Right lobe of liver (tissue), 6 donors: ENCODE data around the gene GNG14. TPM values are rescaled to one million over a fixed set of nuclear protein-coding genes. Genes with fewer than 3 reads are reported as not detected.
A peak's percentile ranks its signal among the peaks of the same experiment; 100 is the strongest.
"Not testable (repeated sequence)": the region's sequence is repeated elsewhere in the genome, so short reads cannot be mapped to it uniquely, and the experiment has no call there.

Experiments used
- ATAC-seq, 4 donors: fragments of 200-7000 bp; cut with Tn5 transposase; one replicate each; pipeline ENCODE4 v1.9.1; 2020; ENCODE audit warnings: mild to moderate bottlenecking in 4 of 4, moderate library complexity in 4 of 4
- DNase-seq, 3 donors: peaks; one replicate each; pipeline ENCODE4 v3.0.0-alpha.2; 2020
- H3K27ac ChIP-seq, 3 donors: fragments of 200-600 bp; one replicate each; pipeline ENCODE4 v1.8.0; 2022
- H3K27me3 ChIP-seq, 2 donors: fragments of 200-600 bp; one replicate each; pipeline ENCODE4 v1.8.0; 2022
- H3K36me3 ChIP-seq, 4 donors: fragments of 200-600 bp; sonication (generic) in 1 of 4; one replicate each; pipeline versions ENCODE4 v1.5.1 to v1.8.0; 2017 to 2022; ENCODE audit warnings: control low read depth in 1 of 4
- H3K4me1 ChIP-seq, 4 donors: fragments of 200-600 bp; sonication (generic) in 1 of 4; one replicate each; pipeline versions ENCODE4 v1.5.1 to v1.8.0; 2017 to 2022; ENCODE audit warnings: control low read depth in 1 of 4
- H3K4me3 ChIP-seq, 3 donors: fragments of 200-600 bp; one replicate each; pipeline ENCODE4 v1.8.0; 2022
- H3K9me3 ChIP-seq, 4 donors: fragments of 200-600 bp; sonication (generic) in 1 of 4; one replicate each; pipeline versions ENCODE4 v1.5.1 to v1.8.0; 2017 to 2022; ENCODE audit warnings: control low read depth in 1 of 4
- CTCF ChIP-seq, 4 donors: fragments of 200-600 bp in 3 of 4; fragments of 450-650 bp in 1 of 4; IDR thresholded peaks; one replicate each; pipeline versions ENCODE4 v1.5.1 to v1.8.0; 2016 to 2022; ENCODE audit warnings: antibody characterized with exemption in 4 of 4, mild to moderate bottlenecking in 2 of 4
- POLR2A ChIP-seq: fragments of 450-650 bp; IDR thresholded peaks from one replicate; pipeline ENCODE4 v1.6.1; 2017; ENCODE audit warnings: antibody characterized with exemption, mild to moderate bottlenecking
- WGBS: methylation state at CpG from one replicate; pipeline ENCODE4 v1.1.6; 2018; ENCODE audit warnings: low coverage, low lambda C conversion rate; ENCODE audit not compliant: insufficient coverage; ENCODE audit errors: missing lambda C conversion rate; 5-methylcytosine and 5-hydroxymethylcytosine counted together
- intact Hi-C, 2 donors: fragments of 100-400 bp; cut with DNase I; formaldehyde crosslinking; loops; one replicate each; pipeline versions ENCODE4 v1.11.2 to v1.14.1; 2022
- total RNA-seq, 6 experiments: library from RNA; depleted of rRNA in 2 of 6; stranded (reverse); fragments of >200 nt in 2 of 6; fragmentation: NEBNext Ultra II Directional in 3 of 6; extraction: Animal tissue kit (Norgen Biotek cat#: 25700) in 3 of 6; gene quantifications; one replicate each; pipeline versions ENCODE4 v1.1.0 to v1.2.4, GENCODE V29; 2016 to 2023
- donor health status: DM: no; HTN: yes; CAD: no.
- donor health status: DM: no; HTN: no; CAD: no.
- donor health status: DM: no; HTN: no; CAD: no.
- donor health status: DM: no; HTN: yes; CAD: no.
- donor health status: DM: no; HTN: yes; CAD: no.

Gene GNG14
- total RNA-seq, 6 experiments from 2014 or later: not detected

- ATAC-seq (no peak), DNase-seq (no peak)
- Histone ChIP-seq H3K27ac (no peak overlapping the region), H3K36me3 (peaks cover 13 to 75% (median 47%) of the 10 kb centered on the region in 4 donors), H3K27me3 (no peaks in the 10 kb centered on the region), H3K9me3 (no peaks in the 10 kb centered on the region), H3K4me3 (no peak overlapping the region), H3K4me1 (no peaks in the 10 kb centered on the region)
- 80% methylated on average over 7 of the region's 8 CpGs for WGBS
- intact Hi-C loops: loop anchor here in 1 of 2 donors (10.0 kb wide), 1 partner anchor 46 kb away; the partner anchor contains the start of gene BEST2
- TF ChIP-seq CTCF (IDR thresholded peaks at IDR 0.05): no peak
- no peak for TF ChIP-seq POLR2A
Observed at GRCh38 chr19:12708641-12709040, 20.8 kb downstream of the GNG14 start.

DNA sequence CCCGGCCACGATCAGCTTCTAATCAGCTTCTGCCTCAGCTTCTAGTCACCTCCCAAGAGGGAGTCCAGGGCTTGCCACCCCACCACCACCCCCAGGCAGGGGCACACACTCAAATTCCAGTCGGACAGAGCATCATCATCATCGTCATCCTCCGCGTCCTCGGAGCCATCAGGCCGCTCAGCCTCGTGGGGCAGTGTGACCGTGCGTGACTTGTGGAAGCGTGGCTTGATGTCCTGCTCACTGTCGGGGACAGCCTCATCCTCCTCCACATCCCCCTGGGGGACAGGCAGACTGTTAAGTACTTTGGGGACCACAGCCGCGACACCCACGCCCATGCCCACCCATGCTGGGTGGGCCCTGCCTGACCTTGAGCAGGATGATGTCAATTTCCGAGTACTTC, 23.4 kb downstream of the GNG14 start:
- intact Hi-C loops: no loop called here
- no peak for ATAC-seq
- DNase-seq: no peak

DNA sequence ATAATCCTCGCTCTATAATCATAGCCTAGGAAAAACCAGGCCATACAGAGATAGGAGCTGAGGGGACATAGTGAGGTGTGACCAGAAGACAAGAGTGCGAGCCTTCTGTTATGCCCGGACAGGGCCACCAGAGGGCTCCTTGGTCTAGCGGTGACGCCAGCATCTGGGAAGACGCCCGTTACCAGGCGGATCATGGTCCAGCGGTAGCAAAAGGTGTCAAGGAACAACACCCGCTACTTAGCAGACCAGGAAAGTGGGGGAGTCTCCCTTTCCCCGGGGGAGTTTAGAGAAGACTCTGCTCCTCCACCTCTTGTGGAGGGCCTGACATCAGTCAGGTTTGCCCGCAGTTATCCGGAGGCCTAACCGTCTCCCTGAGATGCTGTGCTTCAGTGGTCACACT, 24.3 kb downstream of the GNG14 start:
- intact Hi-C loops, DNase-seq, H3K4me1 ChIP-seq, H3K4me3 ChIP-seq, ATAC-seq, H3K27me3 ChIP-seq, H3K9me3 ChIP-seq, H3K27ac ChIP-seq: not testable (repeated sequence)
- H3K36me3 ChIP-seq: peaks cover 23 to 65% (median 41%) of the 10 kb centered on the region in 4 donors
- peak; percentile 35 to 47 (median 39) for TF ChIP-seq CTCF (IDR thresholded peaks at IDR 0.05)
- WGBS: 40% methylated on average over 3 of the region's 14 CpGs

More for the DNA sequence above, 23.4 kb downstream of the GNG14 start:
- H3K9me3 ChIP-seq: no peaks in the 10 kb centered on the region
- peaks cover 0 to 3% (median 0%) of the 10 kb centered on the region in 4 donors for H3K4me1 ChIP-seq
- H3K27me3 ChIP-seq: no peaks in the 10 kb centered on the region
- no peak overlapping the region for H3K4me3 ChIP-seq
- 92% methylated on average over 2 of the region's 17 CpGs for WGBS
- no peak overlapping the region for H3K27ac ChIP-seq
- TF ChIP-seq CTCF (IDR thresholded peaks at IDR 0.05): no peak
- no peak for TF ChIP-seq POLR2A
- H3K36me3 ChIP-seq: peaks cover 23 to 74% (median 47%) of the 10 kb centered on the region in 4 donors

DNA sequence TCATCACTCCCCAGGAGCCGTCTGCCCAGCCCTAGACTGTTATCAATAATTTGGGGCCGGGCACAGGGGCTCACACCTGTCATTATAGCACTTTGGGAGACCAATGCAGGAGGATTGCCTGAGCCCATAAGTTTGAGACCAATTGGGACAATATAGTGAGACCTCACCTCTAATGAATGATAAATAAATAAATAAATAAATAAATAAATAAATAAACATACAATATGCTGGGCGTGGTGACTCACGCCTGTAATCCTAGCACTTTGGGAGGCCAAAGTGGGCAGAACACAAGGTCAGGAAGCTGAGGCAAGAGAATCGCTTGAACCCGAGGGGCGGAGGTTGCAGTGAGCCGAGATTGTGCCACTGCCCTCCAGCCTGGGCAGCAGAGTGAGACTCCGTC, 25.5 kb downstream of the GNG14 start:
- H3K27me3 ChIP-seq, H3K4me1 ChIP-seq, DNase-seq, H3K4me3 ChIP-seq, H3K9me3 ChIP-seq, intact Hi-C loops, ATAC-seq, H3K27ac ChIP-seq: not testable (repeated sequence)
- H3K36me3 ChIP-seq: peaks cover 23 to 62% (median 39%) of the 10 kb centered on the region in 4 donors
- 92% methylated on average over 7 of the region's 9 CpGs for WGBS

GRCh38 chr19:12715102-12715501, 27.3 kb downstream of the GNG14 start:
- Histone ChIP-seq H3K27ac (no peak overlapping the region), H3K9me3 (no peaks in the 10 kb centered on the region), H3K4me1 (peaks cover 0 to 3% (median under 1%) of the 10 kb centered on the region in 4 donors), H3K36me3 (peaks cover 23 to 54% (median 38%) of the 10 kb centered on the region in 4 donors), H3K4me3 (no peak overlapping the region), H3K27me3 (no peaks in the 10 kb centered on the region)
- ATAC-seq (no peak), DNase-seq (no peak)
- TF ChIP-seq POLR2A (no peak), CTCF (IDR thresholded peaks at IDR 0.05) (no peak)
- intact Hi-C loops: no loop called here
- no CpG with 5 or more reads among the region's 15 CpGs for WGBS
